Brain microvascular endothelial cell (primary cell): ENCODE measurements around the gene GNRH2.
A peak's percentile ranks its signal among the peaks of the same experiment; 100 is the strongest.

Source experiments
- DNase-seq: peaks from one replicate; pipeline ENCODE4 v3.0.0-alpha.2; 2020
- H3K27ac ChIP-seq: fragments of 250-450 bp; sonication (Bioruptor Pico); 2 replicates; pipeline ENCODE4 v1.5.1; 2020; ENCODE audit warnings: mild to moderate bottlenecking, moderate library complexity
- H3K27me3 ChIP-seq: fragments of 250-450 bp; sonication (Bioruptor Pico); replicated peaks from 2 replicates; pipeline ENCODE4 v1.5.1; 2020; ENCODE audit warnings: mild to moderate bottlenecking
- H3K36me3 ChIP-seq: fragments of 250-450 bp; sonication (Bioruptor Pico); replicated peaks from 2 replicates; pipeline ENCODE4 v1.5.1; 2020; ENCODE audit warnings: mild to moderate bottlenecking
- H3K4me3 ChIP-seq: 2 replicates; pipeline ENCODE4 v1.5.1; 2011; ENCODE audit warnings: low read depth, mild to moderate bottlenecking, control low read depth, low read length, moderate library complexity
- in situ Hi-C: cut with HindIII; loops from 2 replicates; pipeline ENCODE4 v1.10.0; 2017; ENCODE audit warnings: low sequenced_read_pairs, low pct_ligation_motif_present
- TF ChIP-seq, protein P1 (sequence below): IDR thresholded peaks from 2 replicates; pipeline ENCODE4 v1.5.1; 2011; ENCODE audit warnings: low read depth, mild to moderate bottlenecking, moderate library complexity, low read length, control low read depth, inconsistent platforms; ENCODE audit errors: missing control alignments

Gene GNRH2

DNA sequence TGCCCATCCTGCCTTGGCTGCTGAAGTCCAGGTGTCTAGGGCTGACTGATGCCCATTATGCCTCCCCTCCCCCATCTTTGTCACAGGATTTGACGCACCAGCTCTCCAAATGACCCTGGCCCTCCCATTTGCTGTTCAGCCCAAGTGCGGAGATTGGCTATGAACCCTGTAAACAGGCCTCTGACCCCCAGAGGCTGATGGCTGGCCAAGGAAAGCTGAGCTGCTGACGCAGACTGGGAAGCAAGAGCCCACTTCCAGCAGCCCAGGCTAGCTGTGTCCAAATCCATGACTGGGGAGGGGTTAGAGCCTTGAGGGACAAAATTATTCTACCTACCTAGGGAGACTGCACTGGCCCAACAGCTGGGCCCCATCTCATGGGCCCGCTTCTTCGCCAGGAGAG is 797 bp upstream of the GNRH2 start:
- H3K27me3 ChIP-seq: no peaks in the 10 kb centered on the region
- no peak overlapping the region for H3K4me3 ChIP-seq
- no peak overlapping the region for H3K27ac ChIP-seq
- TF ChIP-seq, protein P1, sequence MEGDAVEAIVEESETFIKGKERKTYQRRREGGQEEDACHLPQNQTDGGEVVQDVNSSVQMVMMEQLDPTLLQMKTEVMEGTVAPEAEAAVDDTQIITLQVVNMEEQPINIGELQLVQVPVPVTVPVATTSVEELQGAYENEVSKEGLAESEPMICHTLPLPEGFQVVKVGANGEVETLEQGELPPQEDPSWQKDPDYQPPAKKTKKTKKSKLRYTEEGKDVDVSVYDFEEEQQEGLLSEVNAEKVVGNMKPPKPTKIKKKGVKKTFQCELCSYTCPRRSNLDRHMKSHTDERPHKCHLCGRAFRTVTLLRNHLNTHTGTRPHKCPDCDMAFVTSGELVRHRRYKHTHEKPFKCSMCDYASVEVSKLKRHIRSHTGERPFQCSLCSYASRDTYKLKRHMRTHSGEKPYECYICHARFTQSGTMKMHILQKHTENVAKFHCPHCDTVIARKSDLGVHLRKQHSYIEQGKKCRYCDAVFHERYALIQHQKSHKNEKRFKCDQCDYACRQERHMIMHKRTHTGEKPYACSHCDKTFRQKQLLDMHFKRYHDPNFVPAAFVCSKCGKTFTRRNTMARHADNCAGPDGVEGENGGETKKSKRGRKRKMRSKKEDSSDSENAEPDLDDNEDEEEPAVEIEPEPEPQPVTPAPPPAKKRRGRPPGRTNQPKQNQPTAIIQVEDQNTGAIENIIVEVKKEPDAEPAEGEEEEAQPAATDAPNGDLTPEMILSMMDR: no peak
- DNase-seq: no peak
- H3K36me3 ChIP-seq: peaks cover 22% of the 10 kb centered on the region
- in situ Hi-C loops: no loop called here

DNA sequence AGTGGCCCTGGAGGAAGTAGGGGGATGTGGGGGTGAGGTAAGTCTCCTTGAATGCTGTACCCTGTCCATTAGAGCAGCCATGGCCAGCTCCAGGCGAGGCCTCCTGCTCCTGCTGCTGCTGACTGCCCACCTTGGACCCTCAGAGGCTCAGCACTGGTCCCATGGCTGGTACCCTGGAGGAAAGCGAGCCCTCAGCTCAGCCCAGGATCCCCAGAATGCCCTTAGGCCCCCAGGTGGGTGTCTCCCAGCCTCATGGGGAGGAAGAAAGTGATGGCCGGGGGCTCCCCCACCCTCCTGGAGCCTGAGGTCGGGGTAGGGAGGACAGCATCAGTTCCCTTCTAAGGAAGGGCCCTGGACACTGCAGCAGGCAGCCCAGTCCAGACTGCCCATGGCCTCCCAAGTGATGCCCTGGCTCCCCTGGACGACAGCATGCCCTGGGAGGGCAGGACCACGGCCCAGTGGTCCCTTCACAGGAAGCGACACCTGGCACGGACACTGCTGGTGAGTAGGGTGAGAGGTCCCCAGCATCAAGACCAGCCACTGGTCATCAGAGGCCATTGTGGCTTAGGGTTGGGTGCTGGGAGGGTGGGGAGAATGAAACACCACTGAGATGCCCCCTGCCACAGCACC is 1.0 kb downstream of the GNRH2 start:
- Histone ChIP-seq H3K36me3 (peaks cover 24% of the 10 kb centered on the region), H3K27ac (no peak overlapping the region), H3K4me3 (no peak overlapping the region), H3K27me3 (no peaks in the 10 kb centered on the region)
- in situ Hi-C loops: no loop called here
- no peak for DNase-seq
- TF ChIP-seq, protein P1: no peak

DNA sequence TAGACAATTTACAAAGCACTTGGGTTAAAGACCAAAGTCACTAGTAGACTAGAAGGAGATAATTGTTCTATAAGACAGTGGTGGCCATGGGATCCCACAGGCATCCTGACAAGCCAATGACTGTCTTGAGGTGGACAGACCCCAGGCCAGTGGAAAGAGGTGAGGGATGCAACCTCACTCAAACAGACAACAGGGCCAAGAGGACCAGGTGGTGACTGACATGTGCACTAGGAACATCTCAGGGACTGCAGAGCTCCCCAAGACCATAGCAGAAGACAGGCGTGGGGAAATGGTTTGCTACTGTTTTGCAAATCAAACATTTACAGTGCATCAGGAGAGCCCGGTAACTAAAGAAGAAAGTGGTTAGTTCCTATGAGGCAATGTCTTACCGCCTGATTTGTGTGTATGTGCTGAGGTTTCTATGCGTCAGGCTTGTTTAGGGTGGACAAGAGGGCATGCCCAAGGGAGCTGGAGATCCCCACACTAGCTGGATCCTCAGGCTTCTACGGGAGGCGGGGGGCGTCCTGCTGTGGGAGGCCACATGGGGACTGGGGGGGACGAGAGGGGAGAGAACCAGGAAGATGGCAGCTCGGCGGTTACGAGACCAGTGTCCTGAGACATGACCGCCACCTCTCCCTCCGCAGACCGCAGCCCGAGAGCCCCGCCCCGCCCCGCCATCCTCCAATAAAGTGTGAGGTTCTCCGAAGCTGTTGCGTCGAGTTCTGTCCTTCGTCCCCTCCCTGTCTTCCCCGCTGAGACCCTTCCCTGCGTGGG is 1.8 kb downstream of the GNRH2 start:
- TF ChIP-seq, protein P1: no peak
- H3K27ac ChIP-seq: peak overlapping the region; percentile 69
- H3K27me3 ChIP-seq: no peaks in the 10 kb centered on the region
- peak overlapping the region; percentile 82 for H3K4me3 ChIP-seq
- in situ Hi-C loops: no loop called here
- peaks cover 22% of the 10 kb centered on the region for H3K36me3 ChIP-seq
- DNase-seq: peak; percentile 54

DNA sequence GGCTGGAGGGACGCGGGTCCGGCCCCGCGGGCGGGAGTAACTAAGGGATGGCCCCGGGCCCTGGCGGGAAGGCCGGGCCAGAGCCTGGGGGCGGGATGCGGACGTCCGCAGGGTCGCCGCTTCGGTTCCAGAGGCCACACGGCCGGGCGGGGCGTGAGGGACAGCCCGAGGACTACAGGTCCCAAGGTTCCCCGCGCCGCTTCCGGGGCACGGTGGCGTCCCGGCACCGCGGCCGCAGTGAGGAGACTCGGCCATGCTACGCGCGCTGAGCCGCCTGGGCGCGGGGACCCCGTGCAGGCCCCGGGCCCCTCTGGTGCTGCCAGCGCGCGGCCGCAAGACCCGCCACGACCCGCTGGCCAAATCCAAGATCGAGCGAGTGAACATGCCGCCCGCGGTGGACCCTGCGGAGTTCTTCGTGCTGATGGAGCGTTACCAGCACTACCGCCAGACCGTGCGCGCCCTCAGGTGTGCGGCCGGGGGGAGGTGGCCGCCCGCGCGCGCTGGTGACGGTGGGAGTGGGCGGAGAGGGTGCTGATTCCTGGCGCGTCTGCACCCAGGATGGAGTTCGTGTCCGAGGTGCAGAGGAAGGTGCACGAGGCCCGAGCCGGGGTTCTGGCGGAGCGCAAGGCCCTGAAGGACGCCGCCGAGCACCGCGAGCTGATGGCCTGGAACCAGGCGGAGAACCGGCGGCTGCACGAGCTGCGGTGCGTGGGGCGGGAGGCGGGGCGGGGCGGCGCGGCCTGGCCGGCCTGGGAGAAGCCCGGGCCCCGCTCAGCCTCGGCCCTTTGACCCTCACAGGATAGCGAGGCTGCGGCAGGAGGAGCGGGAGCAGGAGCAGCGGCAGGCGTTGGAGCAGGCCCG is 2.6 kb downstream of the GNRH2 start, which contains the start of gene MRPS26:
TSS of gene MRPS26 (plus strand) at position 237 of the 861 bp plus-strand sequence. CDS start at position 254, 17 bp downstream.
- TF ChIP-seq, protein P1: no peak
- Histone ChIP-seq H3K36me3 (peaks cover 20% of the 10 kb centered on the region), H3K27me3 (no peaks in the 10 kb centered on the region), H3K4me3 (peak within 1 kb of the TSS; percentile 82), H3K27ac (peak within 1 kb of the TSS; percentile 69)
- peak; percentile 70 for DNase-seq
- in situ Hi-C loops: no loop called here

DNA sequence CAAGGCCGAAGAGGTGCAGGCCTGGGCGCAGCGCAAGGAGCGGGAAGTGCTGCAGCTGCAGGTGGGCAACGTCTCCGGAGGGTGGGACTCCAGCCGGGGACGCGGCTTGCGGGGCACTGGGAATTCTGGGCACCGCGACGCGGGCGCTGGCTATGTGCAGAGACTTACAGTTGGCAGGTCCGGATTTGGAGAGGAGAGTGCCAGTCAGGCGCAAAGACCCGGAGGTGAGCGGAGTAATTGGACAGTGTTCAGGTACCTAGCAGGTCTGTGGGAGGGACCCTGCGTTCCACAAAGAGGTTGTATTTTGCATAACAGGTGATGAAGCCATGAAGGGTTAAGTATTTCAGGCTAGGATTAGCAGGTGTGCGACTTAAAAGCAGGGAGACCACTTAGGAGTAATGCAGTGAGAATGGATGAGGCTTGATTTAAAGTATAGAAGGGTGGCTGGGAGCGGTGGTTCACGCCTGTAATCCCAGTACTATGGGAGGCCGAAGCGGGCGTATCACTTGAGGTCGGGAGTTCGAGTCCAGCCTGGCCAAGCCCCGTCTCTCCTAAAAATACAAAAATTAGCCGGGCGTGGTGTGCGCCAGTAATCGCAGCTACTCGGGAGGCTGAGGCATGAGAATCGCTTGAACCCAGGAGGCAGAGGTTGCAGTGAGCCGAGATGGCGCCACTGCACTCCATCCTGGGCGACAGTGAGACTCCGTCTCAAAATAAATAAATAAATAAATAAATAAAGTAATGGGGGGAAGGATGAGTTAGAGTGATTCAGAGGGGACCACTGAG is 3.4 kb downstream of the GNRH2 start:
- in situ Hi-C loops: no loop called here
- Histone ChIP-seq H3K4me3 (peak overlapping the region; percentile 82), H3K27ac (no peak overlapping the region), H3K27me3 (no peaks in the 10 kb centered on the region), H3K36me3 (peaks cover 20% of the 10 kb centered on the region)
- peak; percentile 5 for DNase-seq
- TF ChIP-seq, protein P1: no peak
